ENCODE measurements around the gene ANKRD13B.

Gene ANKRD13B

DNA sequence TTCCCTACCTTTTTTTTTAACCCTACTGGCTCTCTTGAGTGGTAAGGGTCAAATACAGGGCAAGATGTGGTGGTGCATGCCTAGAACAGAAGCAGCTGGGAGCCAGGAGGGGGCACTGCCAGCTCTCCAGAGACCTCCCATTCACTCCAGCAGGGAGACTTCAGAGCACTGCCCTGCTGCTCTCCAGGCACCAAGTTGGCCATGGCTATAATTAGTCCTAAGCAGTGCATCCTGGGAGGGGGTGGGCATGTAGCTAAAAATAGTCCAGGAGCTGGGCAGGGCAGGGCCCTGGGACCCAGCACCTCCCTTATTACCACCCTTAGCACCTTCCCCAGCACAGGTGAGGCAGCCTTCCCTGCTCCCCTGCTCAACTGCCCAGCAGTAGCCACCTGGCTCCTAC, 26.3 kb downstream of the ANKRD13B start (continued):
- TF ChIP-seq, protein P1, sequence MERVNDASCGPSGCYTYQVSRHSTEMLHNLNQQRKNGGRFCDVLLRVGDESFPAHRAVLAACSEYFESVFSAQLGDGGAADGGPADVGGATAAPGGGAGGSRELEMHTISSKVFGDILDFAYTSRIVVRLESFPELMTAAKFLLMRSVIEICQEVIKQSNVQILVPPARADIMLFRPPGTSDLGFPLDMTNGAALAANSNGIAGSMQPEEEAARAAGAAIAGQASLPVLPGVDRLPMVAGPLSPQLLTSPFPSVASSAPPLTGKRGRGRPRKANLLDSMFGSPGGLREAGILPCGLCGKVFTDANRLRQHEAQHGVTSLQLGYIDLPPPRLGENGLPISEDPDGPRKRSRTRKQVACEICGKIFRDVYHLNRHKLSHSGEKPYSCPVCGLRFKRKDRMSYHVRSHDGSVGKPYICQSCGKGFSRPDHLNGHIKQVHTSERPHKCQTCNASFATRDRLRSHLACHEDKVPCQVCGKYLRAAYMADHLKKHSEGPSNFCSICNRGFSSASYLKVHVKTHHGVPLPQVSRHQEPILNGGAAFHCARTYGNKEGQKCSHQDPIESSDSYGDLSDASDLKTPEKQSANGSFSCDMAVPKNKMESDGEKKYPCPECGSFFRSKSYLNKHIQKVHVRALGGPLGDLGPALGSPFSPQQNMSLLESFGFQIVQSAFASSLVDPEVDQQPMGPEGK (tag by site-specific recombination; IDR thresholded peaks at IDR 0.05): no peak; the same call in 1 of the 2 replicates
- TF ChIP-seq, protein P2, sequence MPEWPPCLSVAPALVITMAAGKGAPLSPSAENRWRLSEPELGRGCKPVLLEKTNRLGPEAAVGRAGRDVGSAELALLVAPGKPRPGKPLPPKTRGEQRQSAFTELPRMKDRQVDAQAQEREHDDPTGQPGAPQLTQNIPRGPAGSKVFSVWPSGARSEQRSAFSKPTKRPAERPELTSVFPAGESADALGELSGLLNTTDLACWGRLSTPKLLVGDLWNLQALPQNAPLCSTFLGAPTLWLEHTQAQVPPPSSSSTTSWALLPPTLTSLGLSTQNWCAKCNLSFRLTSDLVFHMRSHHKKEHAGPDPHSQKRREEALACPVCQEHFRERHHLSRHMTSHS (tag by site-specific recombination; IDR thresholded peaks at IDR 0.05): no peak
- TF ChIP-seq ZNF571 (tag by site-specific recombination; IDR thresholded peaks at IDR 0.05) (no peak), ZNF391 (tag by site-specific recombination; IDR thresholded peaks at IDR 0.05; ENCODE audit: borderline replicate concordance, low read depth) (no peak), ZNF433 (tag by site-specific recombination; IDR thresholded peaks at IDR 0.05; ENCODE audit: low read depth) (no peak), ZNF776 (tag by site-specific recombination; IDR thresholded peaks at IDR 0.05; ENCODE audit: borderline replicate concordance) (no peak), ZNF394 (tag by site-specific recombination; IDR thresholded peaks at IDR 0.05; ENCODE audit: borderline replicate concordance) (no peak), IKZF3 (tag by site-specific recombination; IDR thresholded peaks at IDR 0.05) (no peak), MEIS1 (CRISPR knock-in tag; IDR thresholded peaks at IDR 0.05; ENCODE audit: borderline replicate concordance) (no peak), ZNF114 (tag by site-specific recombination; IDR thresholded peaks at IDR 0.05) (no peak), ZIC2 (tag by site-specific recombination; IDR thresholded peaks at IDR 0.05) (peak; percentile 32), ZNF274 (IDR thresholded peaks at IDR 0.05; ENCODE audit: low read length) (no peak), ZNF274 (tag by site-specific recombination; IDR thresholded peaks at IDR 0.05; ENCODE audit: borderline replicate concordance) (no peak), HOXD13 (CRISPR knock-in tag; IDR thresholded peaks at IDR 0.05; ENCODE audit: borderline replicate concordance) (no peak), ZSCAN23 (tag by site-specific recombination; IDR thresholded peaks at IDR 0.05) (no peak), ZNF23 (tag by site-specific recombination; IDR thresholded peaks at IDR 0.05; ENCODE audit: borderline replicate concordance) (no peak), ZNF133 (tag by site-specific recombination; IDR thresholded peaks at IDR 0.05) (no peak), GLI4 (tag by site-specific recombination; IDR thresholded peaks at IDR 0.05) (no peak), ZNF830 (tag by site-specific recombination; IDR thresholded peaks at IDR 0.05; ENCODE audit: low read depth) (no peak), ZNF366 (tag by site-specific recombination; conservative IDR thresholded peaks at IDR 0.05) (no peak)
- TF ChIP-seq, protein P3, sequence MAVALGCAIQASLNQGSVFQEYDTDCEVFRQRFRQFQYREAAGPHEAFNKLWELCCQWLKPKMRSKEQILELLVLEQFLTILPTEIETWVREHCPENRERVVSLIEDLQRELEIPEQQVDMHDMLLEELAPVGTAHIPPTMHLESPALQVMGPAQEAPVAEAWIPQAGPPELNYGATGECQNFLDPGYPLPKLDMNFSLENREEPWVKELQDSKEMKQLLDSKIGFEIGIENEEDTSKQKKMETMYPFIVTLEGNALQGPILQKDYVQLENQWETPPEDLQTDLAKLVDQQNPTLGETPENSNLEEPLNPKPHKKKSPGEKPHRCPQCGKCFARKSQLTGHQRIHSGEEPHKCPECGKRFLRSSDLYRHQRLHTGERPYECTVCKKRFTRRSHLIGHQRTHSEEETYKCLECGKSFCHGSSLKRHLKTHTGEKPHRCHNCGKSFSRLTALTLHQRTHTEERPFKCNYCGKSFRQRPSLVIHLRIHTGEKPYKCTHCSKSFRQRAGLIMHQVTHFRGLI (tag by site-specific recombination; IDR thresholded peaks at IDR 0.05): 0 out of 2 replicates have a peak, but pooled peaks have one; percentile 33
- TF ChIP-seq, protein P4, sequence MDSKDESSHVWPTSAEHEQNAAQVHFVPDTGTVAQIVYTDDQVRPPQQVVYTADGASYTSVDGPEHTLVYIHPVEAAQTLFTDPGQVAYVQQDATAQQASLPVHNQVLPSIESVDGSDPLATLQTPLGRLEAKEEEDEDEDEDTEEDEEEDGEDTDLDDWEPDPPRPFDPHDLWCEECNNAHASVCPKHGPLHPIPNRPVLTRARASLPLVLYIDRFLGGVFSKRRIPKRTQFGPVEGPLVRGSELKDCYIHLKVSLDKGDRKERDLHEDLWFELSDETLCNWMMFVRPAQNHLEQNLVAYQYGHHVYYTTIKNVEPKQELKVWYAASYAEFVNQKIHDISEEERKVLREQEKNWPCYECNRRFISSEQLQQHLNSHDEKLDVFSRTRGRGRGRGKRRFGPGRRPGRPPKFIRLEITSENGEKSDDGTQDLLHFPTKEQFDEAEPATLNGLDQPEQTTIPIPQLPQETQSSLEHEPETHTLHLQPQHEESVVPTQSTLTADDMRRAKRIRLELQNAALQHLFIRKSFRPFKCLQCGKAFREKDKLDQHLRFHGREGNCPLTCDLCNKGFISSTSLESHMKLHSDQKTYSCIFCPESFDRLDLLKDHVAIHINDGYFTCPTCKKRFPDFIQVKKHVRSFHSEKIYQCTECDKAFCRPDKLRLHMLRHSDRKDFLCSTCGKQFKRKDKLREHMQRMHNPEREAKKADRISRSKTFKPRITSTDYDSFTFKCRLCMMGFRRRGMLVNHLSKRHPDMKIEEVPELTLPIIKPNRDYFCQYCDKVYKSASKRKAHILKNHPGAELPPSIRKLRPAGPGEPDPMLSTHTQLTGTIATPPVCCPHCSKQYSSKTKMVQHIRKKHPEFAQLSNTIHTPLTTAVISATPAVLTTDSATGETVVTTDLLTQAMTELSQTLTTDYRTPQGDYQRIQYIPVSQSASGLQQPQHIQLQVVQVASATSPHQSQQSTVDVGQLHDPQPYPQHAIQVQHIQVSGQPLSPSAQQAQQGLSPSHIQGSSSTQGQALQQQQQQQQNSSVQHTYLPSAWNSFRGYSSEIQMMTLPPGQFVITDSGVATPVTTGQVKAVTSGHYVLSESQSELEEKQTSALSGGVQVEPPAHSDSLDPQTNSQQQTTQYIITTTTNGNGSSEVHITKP (tag by site-specific recombination; IDR thresholded peaks at IDR 0.05): 0 out of 2 replicates have a peak, but pooled peaks have one; percentile 8
